HepG2 (cell line): Measurements from ENCODE around the gene WWC2. TPM values are rescaled to one million over a fixed set of nuclear protein-coding genes. Genes with fewer than 3 reads are reported as not detected.
A peak's percentile ranks its signal among the peaks of the same experiment; 100 is the strongest.

Experiments used
- ATAC-seq: fragments of 200-7000 bp; cut with Tn5 transposase; 3 replicates; pipeline ENCODE4 v1.9.1; 2020; ENCODE audit warnings: mild to moderate bottlenecking, moderate library complexity
- BruUV-seq: library from RNA; stranded (reverse); fragments of 400-500 nt; replicated peaks from 2 replicates; lab custom pipeline; 2021; lab: Mats Ljungman, UMichigan
- CTCF ChIA-PET: fragments of 300-600 bp; formaldehyde crosslinking; extraction: SDS; loops from one replicate; lab custom pipeline; 2021; ENCODE audit warnings: low total read pairs, inconsistent platforms, low intra/inter-chr PET ratio; lab: Yijun Ruan, JAX
- POLR2A ChIA-PET: fragments of 350-600 bp; sonication (Branson Sonifier 250); formaldehyde crosslinking; loops from one replicate; lab custom pipeline; 2020; ENCODE audit warnings: antibody characterized with exemption, inconsistent platforms; lab: Yijun Ruan, JAX
- DNase-seq: peaks from one replicate; pipeline ENCODE4 v3.0.0-alpha.2; 2015; ENCODE audit warnings: low spot score
- FAIRE-seq: peaks from 3 replicates; lab custom pipeline; 2011; peaks lifted over from hg19 to GRCh38; lab: Jason Lieb, UNC
- H2AFZ ChIP-seq: one replicate; pipeline ENCODE4 v1.6.1; 2011; ENCODE audit warnings: low read length, inconsistent platforms
- H3K27ac ChIP-seq: fragments of 300-600 bp; 3 replicates; pipeline ENCODE4 v1.8.0; 2011; ENCODE audit warnings: mixed run types, mild to moderate bottlenecking, mixed read lengths, low read length, inconsistent platforms; ENCODE audit not compliant: insufficient read depth; ENCODE audit errors: extremely low read length
- H3K27me3 ChIP-seq, 2 experiments: fragments of 200-600 bp in 1 of 2; 2 replicates in 1 of 2; 3 replicates in 1 of 2; pipeline versions ENCODE4 v1.6.0 to v1.8.0; 2011; ENCODE audit warnings: low read length in 2 of 2, mild to moderate bottlenecking in 2 of 2, moderate library complexity in 2 of 2, inconsistent platforms in 1 of 2; ENCODE audit not compliant: insufficient read depth in 2 of 2, control insufficient read depth in 1 of 2
- H3K36me3 ChIP-seq, 2 experiments: fragments of 200-600 bp in 1 of 2; replicated peaks in 1 of 2; 2 replicates in 1 of 2; 3 replicates in 1 of 2; pipeline versions ENCODE4 v1.5.1 to v1.8.0; 2011; ENCODE audit warnings: low read length in 2 of 2, inconsistent platforms in 1 of 2; ENCODE audit not compliant: insufficient read depth in 2 of 2, control insufficient read depth in 1 of 2
- H3K4me1 ChIP-seq: 2 replicates; pipeline ENCODE4 v1.5.1; 2012; ENCODE audit warnings: low read length, inconsistent platforms; ENCODE audit not compliant: insufficient read depth
- H3K4me2 ChIP-seq: 2 replicates; pipeline ENCODE4 v1.6.0; 2011; ENCODE audit warnings: low read depth, low read length, inconsistent platforms
- H3K4me3 ChIP-seq, 3 experiments: fragments of 200-600 bp in 1 of 3; sonication (generic), shearing (Covaris generic) in 1 of 3; replicated peaks in 1 of 3; 2 replicates each; pipeline ENCODE4 v1.5.1; 2011 to 2016; ENCODE audit warnings: low read length in 3 of 3, inconsistent platforms in 2 of 3, low read depth in 2 of 3, mild to moderate bottlenecking in 2 of 3, control low read depth in 1 of 3, mixed read lengths in 1 of 3; ENCODE audit not compliant: insufficient read depth in 1 of 3
- H3K79me2 ChIP-seq: one replicate; pipeline ENCODE4 v1.6.1; 2011; ENCODE audit warnings: low read length, inconsistent platforms; ENCODE audit not compliant: insufficient read depth
- H3K9ac ChIP-seq: 2 replicates; pipeline ENCODE4 v1.6.0; 2011; ENCODE audit warnings: mild to moderate bottlenecking, low read depth, low read length, inconsistent platforms; ENCODE audit not compliant: insufficient read depth
- H3K9me3 ChIP-seq: 2 replicates; pipeline ENCODE4 v1.5.1; 2012; ENCODE audit warnings: mild to moderate bottlenecking, low read length
- H4K20me1 ChIP-seq: 2 replicates; pipeline ENCODE4 v1.6.0; 2011; ENCODE audit warnings: inconsistent platforms, mild to moderate bottlenecking, low read length, moderate library complexity; ENCODE audit not compliant: insufficient read depth
- HMGXB4 ChIP-seq, 2 experiments: sonication (generic) in 1 of 2; formaldehyde crosslinking in 1 of 2; IDR thresholded peaks; 2 replicates each; pipeline versions ENCODE4 v1.4.0 to v1.6.1; 2018 to 2020; ENCODE audit warnings: missing genetic modification reagents in 2 of 2, borderline replicate concordance in 1 of 2, low read depth in 1 of 2, mild to moderate bottlenecking in 1 of 2, missing biosample characterization in 1 of 2
- MEIS2 ChIP-seq: sonication (generic); formaldehyde crosslinking; IDR thresholded peaks from 2 replicates; pipeline ENCODE4 v1.9.0; 2021; ENCODE audit warnings: mild to moderate bottlenecking, missing genetic modification reagents
- POLR2A ChIP-seq, 2 experiments: IDR thresholded peaks; 2 replicates each; pipeline ENCODE4 v1.6.1; 2011; ENCODE audit warnings: low read depth in 2 of 2, low read length in 2 of 2, mild to moderate bottlenecking in 1 of 2, moderate library complexity in 1 of 2; ENCODE audit not compliant: insufficient read depth in 1 of 2
- RBFOX2 ChIP-seq: fragments of 200-400 bp; formaldehyde crosslinking; IDR thresholded peaks from 2 replicates; pipeline ENCODE4 v1.6.1; 2017; ENCODE audit warnings: low read depth, mild to moderate bottlenecking, low read length
- REXO4 ChIP-seq: sonication (generic); formaldehyde crosslinking; IDR thresholded peaks from 2 replicates; pipeline ENCODE4 v1.8.0; 2022; ENCODE audit warnings: missing genetic modification reagents, mild to moderate bottlenecking, borderline replicate concordance
- RNF2 ChIP-seq: fragments of 450-650 bp; conservative IDR thresholded peaks from 2 replicates; pipeline ENCODE4 v1.6.1; 2016; ENCODE audit warnings: low read depth
- SAFB2 ChIP-seq: sonication (generic); formaldehyde crosslinking; IDR thresholded peaks from 2 replicates; pipeline ENCODE4 v1.5.1; 2020; ENCODE audit warnings: missing genetic modification reagents, low read depth, mild to moderate bottlenecking, borderline replicate concordance
- ZNF292 ChIP-seq: sonication (generic); formaldehyde crosslinking; IDR thresholded peaks from 2 replicates; pipeline ENCODE4 v1.8.1; 2022; ENCODE audit warnings: mild to moderate bottlenecking, low read depth, missing genetic modification reagents, borderline replicate concordance
- ZNF563 ChIP-seq: sonication (generic); formaldehyde crosslinking; IDR thresholded peaks from 2 replicates; pipeline ENCODE4 v1.8.0; 2022; ENCODE audit warnings: mild to moderate bottlenecking, moderate library complexity, missing genetic modification reagents
- ZNF564 ChIP-seq: sonication (generic); formaldehyde crosslinking; IDR thresholded peaks from 2 replicates; pipeline ENCODE4 v1.8.1; 2023; ENCODE audit warnings: mild to moderate bottlenecking, missing genetic modification reagents
- ZNF572 ChIP-seq: sonication (generic); formaldehyde crosslinking; IDR thresholded peaks from 2 replicates; pipeline ENCODE4 v1.5.1; 2020; ENCODE audit warnings: mild to moderate bottlenecking, missing genetic modification reagents
- ZNF772 ChIP-seq: sonication (generic); formaldehyde crosslinking; IDR thresholded peaks from 2 replicates; pipeline ENCODE4 v1.5.0; 2020; ENCODE audit warnings: mild to moderate bottlenecking, missing genetic modification reagents
- WGBS: methylation state at CpG from one replicate; pipeline ENCODE4 v1.1.6; 2017; ENCODE audit warnings: low lambda C conversion rate; 5-methylcytosine and 5-hydroxymethylcytosine counted together
- in situ Hi-C: cut with HindIII; loops from 2 replicates; pipeline ENCODE4 v1.10.0; 2017; ENCODE audit warnings: low pct_unique_long_range_greater_than_20kb; ENCODE audit not compliant: extremely low pct_ligation_motif_present
- intact Hi-C: fragments of 100-400 bp; cut with micrococcal nuclease; formaldehyde crosslinking; loops from one replicate; pipeline ENCODE4 v1.10.0; 2022; ENCODE audit not compliant: unreplicated experiment
- polyA plus RNA-seq, 8 experiments: library from polyadenylated mRNA; depleted of rRNA in 3 of 8; stranded (reverse) in 7 of 8; unstranded in 1 of 8; fragments of >200 nt; fragmentation: Illumina TruSeq in 4 of 8; extraction: Trizol in 4 of 8; gene quantifications; 2 replicates each; pipeline versions ENCODE4 v1.2.1 to v1.2.3, GENCODE V29; 2011 to 2016; ENCODE audit warnings: low read depth in 4 of 8, missing spikeins in 1 of 8, mixed read lengths in 1 of 8; ENCODE audit not compliant: insufficient read depth in 1 of 8
- total RNA-seq, 5 experiments: library from RNA; depleted of rRNA; stranded (reverse); fragments of >200 nt; fragmentation: Illumina TruSeq; extraction: Trizol; gene quantifications; 2 replicates each; pipeline ENCODE4 v1.2.3, GENCODE V29; 2016; ENCODE audit warnings: low read depth in 1 of 5
- TF ChIP-seq, protein P1 (sequence below): sonication (generic); formaldehyde crosslinking; IDR thresholded peaks from 2 replicates; pipeline ENCODE4 v1.4.0; 2020; ENCODE audit warnings: missing genetic modification reagents; ENCODE audit errors: not compliant biosample characterization
- TF ChIP-seq, protein P2 (sequence below): sonication (generic); formaldehyde crosslinking; conservative IDR thresholded peaks from 2 replicates; pipeline ENCODE4 v1.4.0; 2020; ENCODE audit warnings: missing genetic modification reagents

Gene WWC2
- total and polyA plus RNA-seq, 2 of the 13 experiments (the other 11 are each of a cell fraction or from before 2014, with no cell fraction given), result 40.0 to 50.1 TPM

GRCh38 chr4:183098019-183098722 is 886 bp upstream of the WWC2 start:
- DNase-seq, result peak; percentile 47
- Histone ChIP-seq H3K4me3 (peak overlapping the region; percentile 90 to 97 (median 91)), H3K27me3 (no peaks in the 10 kb centered on the region; a peak in 1 of 5 replicates), H3K9ac (peak overlapping the region; percentile 99), H3K4me2 (peak overlapping the region; percentile 79), H3K36me3 (0 out of 5 replicates have a peak, but pooled peaks cover 0 to 2% of the 10 kb centered on the region in 2 experiments), H3K27ac (peak overlapping the region; percentile 99), H3K4me1 (peaks cover 66% of the 10 kb centered on the region), H3K79me2 (peaks cover 54% of the 10 kb centered on the region), H4K20me1 (peaks cover 30% of the 10 kb centered on the region), H2AFZ (no peak overlapping the region), H3K9me3 (no peaks in the 10 kb centered on the region)
- intact Hi-C loops, result loop anchor here (2.0 kb wide), 1 partner anchor 17 kb away; no protein-coding TSS in a partner anchor
- no peak for FAIRE-seq
- in situ Hi-C loops, result no loop called here
- WGBS, result 1% methylated on average over 11 of the region's 79 CpGs
- peak; percentile 73 for ATAC-seq
- no TSS peak for BruUV-seq
- ChIA-PET CTCF (no interaction called here), POLR2A (interaction anchor here (0.7 to 4.4 kb wide), 22 partner anchors 8 to 346 kb away, joined by 3 to 78 read pairs (median 4); no protein-coding TSS in a partner anchor)
- TF ChIP-seq ZNF564 (CRISPR knock-in tag), result peak; percentile 63; the same call in 1 of the 2 replicates
- TF ChIP-seq ZNF572 (CRISPR knock-in tag), result no peak
- TF ChIP-seq ZNF563 (CRISPR knock-in tag), result 0 out of 2 replicates have a peak, but pooled peaks have one; percentile 48
- 0 out of 2 replicates have a peak, but pooled peaks have one; percentile 43 for TF ChIP-seq ZNF772 (CRISPR knock-in tag)
- TF ChIP-seq MEIS2 (CRISPR knock-in tag), result peak; percentile 12; the same call in 1 of the 2 replicates
- TF ChIP-seq HMGXB4 (CRISPR knock-in tag; IDR thresholded peaks at IDR 0.05; ENCODE audit: borderline replicate concordance in 1 of 2, low read depth in 1 of 2), result peak; percentile 46 to 68; a peak in 2 of 4 replicates
- TF ChIP-seq, protein P1, sequence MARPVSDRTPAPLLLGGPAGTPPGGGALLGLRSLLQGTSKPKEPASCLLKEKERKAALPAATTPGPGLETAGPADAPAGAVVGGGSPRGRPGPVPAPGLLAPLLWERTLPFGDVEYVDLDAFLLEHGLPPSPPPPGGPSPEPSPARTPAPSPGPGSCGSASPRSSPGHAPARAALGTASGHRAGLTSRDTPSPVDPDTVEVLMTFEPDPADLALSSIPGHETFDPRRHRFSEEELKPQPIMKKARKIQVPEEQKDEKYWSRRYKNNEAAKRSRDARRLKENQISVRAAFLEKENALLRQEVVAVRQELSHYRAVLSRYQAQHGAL, result peak; percentile 15
- TF ChIP-seq ZNF292, result no peak
- TF ChIP-seq, protein P2, sequence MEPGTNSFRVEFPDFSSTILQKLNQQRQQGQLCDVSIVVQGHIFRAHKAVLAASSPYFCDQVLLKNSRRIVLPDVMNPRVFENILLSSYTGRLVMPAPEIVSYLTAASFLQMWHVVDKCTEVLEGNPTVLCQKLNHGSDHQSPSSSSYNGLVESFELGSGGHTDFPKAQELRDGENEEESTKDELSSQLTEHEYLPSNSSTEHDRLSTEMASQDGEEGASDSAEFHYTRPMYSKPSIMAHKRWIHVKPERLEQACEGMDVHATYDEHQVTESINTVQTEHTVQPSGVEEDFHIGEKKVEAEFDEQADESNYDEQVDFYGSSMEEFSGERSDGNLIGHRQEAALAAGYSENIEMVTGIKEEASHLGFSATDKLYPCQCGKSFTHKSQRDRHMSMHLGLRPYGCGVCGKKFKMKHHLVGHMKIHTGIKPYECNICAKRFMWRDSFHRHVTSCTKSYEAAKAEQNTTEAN, result peak; percentile 40; the same call in 1 of the 2 replicates
- peak; percentile 82 for TF ChIP-seq RBFOX2
- TF ChIP-seq RNF2, result 0 out of 2 replicates have a peak, but pooled peaks have one; percentile 4
- no peak for TF ChIP-seq REXO4 (CRISPR knock-in tag)
- TF ChIP-seq POLR2A (IDR thresholded peaks at IDR 0.05; ENCODE audit: insufficient read depth in 1 of 2, low read depth in 2 of 2, low read length in 2 of 2), result peak in 1 of 2 experiments; percentile 64; a peak in 2 of 4 replicates
- TF ChIP-seq SAFB2 (CRISPR knock-in tag), result peak; percentile 66; the same call in 1 of the 2 replicates
